Fibroblast of skin of scalp (primary cell): ENCODE results near the gene KRT35.

ENCODE experiments used
- DNase-seq: peaks from one replicate; pipeline ENCODE4 v3.0.0-alpha.2; 2013

KRT35 gene

DNA sequence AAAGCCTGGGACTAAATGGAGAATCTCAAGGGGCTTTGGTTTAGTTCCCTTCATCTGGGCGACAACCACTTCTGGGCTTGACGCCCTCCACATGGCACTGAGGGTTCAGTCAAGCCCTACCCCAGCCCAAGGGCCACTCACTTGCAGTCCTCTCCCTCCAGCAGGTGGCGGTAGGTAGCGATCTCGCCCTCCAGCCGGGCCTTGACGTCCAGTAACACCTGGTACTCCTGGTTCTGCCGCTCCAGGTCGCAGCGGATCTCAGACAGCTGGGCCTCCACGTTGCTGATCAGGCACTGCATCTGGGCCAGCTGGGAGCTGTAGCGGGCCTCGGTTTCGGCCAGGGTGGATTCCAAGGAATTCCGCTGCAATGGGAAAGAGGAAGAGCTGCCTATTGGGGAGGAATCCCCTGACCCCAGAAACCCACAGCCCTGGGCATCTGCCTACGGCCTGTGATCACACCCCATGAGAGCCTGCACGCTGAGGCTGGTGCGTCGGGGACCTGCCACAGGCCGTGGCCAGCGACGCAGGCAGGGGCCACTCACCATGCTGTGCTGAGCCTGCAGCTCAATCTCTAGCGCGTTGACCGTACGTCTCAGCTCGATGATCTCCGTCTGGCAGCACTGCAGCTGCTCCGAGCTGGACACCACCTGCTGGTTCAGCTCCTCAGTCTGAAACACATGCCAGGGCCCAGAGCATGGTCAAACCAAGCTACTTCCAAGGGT lies 6.0 kb upstream of the KRT35 start:
- DNase-seq: no peak

GRCh38 chr17:41486316-41486715 lies 5.4 kb upstream of the KRT35 start:
- no peak for DNase-seq

DNA sequence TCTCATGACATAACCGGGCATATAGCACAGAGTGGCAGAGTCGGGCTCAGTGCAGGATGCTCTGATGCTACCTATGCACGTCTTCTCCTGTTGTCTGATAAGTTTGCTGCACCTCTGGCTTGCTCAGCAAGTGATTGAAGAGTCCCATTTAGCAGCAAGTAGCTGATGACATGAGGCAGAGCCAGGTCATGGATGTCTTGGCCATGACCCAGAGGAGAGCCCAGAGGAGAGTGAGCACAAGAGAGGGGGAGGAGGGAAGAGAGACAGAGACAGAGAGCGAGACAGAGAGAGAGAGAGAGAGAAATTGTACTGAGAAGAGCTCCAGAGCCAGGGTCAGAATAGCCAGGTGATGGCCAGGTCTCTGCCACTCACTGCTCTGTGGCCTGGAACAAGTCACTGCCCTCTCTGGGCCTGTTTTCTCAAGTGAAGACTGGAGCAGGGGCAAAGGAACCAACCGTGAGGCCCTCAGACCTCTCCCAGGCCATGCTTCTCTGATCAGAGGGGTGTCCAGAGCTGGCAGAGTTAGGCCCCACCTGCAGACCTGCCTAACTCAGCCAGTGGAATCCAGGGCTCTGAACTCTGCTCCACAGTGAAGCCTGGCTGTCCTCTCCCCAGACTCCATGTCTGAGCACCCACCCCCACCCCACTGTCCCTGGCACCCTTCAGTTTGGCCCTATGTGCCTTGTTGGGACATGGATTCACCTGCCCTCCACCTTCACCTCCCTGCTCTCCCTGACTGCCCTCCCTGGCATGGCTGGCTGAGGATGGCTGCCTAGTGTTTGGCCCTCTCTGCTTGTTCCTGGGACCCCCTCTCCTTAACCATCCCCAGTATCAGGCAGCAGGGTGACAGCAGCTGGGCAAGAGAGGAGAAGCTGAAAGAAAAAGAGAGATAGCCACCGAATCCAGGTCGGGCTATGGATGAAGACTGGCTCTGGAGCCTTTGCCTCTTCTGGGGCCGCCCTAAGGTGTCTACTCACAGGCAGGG lies 4.3 kb upstream of the KRT35 start:
- DNase-seq: no peak

GRCh38 chr17:41483991-41484826 lies 3.3 kb upstream of the KRT35 start:
- no peak for DNase-seq

DNA sequence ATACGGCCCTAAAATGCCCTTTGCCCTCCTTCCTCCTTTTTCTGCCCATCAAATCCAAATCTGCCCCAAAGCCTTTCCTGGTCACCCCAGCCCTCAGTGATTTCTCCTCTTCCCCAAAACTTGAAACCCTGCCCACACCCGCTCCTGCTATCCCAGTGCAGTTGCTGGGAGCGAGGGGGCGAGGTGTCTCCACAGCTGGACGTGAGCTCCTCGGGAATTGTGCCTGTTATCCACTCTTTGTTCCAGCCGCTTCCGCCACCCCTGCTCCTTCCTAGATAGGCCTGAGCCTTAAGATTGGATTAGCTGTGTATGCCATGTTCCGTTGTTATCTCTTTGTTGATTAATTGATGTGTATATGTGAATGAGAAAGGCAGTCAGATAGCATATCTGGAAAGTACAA lies 2.6 kb upstream of the KRT35 start:
- no peak for DNase-seq

DNA sequence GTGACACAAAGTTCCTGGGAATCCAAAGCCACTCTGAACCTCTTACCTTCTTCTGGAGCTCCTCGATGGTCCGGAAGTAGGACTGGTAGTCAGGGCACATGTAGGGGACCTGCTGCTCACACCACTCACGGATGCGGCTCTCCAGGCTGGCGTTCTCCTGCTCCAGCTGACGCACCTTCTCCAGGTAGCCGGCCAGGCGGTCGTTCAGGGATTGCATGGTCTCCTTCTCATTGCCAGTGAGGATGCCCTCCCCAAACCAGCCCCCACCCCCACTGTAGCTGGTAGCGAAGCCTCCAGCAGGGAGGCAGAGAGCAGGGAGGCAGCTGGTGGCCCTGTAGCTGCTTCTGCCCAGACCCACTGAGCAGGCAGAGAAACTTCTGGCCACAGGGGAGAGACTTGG lies 370 bp downstream of the KRT35 start:
- no peak for DNase-seq

DNA sequence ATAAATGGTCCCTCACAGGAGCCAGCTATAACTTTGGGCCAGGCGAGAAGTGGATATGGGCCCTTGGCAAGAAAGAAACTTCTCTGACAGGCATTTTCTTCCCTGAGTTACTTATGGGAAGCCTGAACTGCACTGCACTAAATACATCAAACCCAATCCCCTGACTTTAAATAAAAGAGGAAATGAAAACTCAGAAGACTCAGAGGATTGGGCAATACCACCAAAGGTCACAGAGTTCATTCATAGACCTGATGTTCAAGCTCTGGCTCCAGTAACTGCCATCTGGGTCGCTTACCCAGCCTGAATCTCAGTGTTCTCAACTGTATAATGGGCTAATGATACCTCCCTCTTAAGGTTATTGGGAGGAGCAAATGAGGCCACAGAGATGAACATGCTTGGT lies 815 bp downstream of the KRT35 start:
- no peak for DNase-seq

- DNase-seq: no peak
These were observed 2.7 kb downstream of the KRT35 start for GRCh38 chr17:41478237-41478636.

DNA sequence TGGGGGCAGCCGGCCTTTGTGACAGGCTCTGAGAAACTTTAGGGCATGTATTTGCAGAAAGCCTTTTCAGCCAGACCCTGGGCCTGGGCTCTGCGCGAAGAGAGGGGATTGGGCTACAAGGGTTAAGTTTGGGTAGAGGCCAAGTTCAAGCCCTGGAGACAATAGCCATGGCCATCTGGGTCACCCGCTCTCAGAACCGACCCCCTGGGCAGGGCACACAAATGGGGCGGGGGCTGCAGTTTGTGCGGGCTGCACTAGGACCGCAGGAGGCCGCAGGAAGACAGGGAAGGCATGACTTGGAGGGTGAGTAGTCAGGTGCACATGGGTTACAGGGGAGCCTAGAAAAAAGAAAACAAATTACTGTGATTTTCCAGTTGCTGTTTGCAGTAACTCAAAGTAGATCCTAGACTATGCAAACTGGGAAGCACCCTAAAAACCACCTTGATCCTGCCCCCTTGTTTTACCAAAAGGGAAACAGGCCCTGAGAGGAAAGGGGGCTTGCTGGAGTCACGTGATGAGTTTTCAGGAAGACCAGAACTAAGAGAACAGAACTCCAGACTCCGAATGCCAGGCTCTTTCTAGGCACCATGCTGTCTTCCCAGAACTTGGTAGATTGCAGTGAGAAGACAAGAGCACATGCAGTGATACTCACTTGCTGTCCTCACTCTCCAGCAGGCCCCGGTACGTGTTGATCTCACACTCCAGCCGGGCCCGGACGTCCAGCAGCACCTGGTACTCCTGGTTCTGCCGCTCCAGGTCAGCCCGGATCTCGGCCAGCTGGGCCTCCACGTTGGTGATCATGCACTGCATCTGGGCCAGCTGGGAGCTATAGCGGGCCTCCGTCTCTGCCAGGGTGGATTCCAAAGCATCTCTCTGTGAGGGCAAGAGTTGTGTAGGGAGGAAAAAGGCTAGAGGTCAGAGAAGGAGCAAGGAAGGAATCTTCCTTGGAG lies 3.8 kb downstream of the KRT35 start:
- no peak for DNase-seq

- no peak for DNase-seq
These were observed 5.5 kb downstream of the KRT35 start for GRCh38 chr17:41475421-41475820.

DNA sequence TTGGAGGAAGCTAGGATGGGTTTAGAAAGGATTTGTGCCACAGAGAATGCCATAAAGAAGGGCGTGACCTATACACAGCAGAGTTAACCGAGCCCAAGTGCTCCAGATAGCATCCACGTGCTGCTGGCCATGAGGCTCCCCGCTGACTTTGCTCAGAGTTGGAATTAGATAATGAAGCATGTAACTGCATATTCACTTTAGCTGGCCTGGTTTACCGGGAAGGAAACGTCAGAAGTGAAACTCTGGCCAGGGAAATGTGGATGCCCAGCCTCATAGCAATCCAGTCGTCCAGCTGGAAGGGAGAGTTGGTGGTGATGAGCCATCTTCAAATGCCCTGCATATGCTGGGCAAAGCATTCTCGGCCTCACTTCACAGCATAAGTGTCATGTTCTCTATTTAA lies 6.1 kb downstream of the KRT35 start:
- no peak for DNase-seq

DNA sequence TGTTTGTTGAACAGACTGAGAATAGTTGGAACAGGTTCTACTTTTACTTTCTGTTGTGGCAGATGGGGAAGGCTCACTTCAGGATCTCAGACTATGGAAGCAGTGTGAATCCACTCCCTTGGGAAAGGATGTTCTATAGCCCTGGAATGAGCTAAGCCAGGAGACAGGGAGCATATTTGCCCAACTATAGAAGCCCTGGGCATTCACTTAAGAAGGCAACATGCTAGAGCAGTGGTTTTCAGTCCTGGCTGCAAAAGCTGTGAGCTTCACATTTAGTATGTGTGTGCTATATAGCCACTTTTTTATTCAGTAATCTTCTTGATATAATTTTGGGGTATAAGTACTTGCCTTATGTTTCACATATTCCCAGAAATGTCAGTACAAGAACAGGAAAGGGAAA lies 12.6 kb downstream of the KRT35 start:
- no peak for DNase-seq

DNA sequence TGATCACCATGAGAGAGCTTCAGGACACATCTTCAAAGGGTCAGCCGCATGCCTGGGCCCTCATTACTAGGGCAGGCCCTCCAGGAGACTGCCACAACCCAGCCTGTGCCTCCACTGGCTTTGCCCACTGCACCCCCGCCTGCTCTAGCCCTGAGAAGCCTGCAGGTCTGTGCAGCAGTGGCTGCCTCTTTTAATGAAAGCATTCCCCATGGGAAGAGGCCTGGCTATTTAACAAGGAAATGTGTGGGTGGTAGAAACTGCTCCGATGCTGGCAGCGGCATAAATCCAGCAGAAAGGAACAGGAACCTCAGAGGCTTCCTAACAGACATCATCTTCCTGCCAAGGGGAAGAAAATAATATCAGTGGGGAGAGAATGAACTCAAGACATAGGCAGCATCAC lies 13.4 kb downstream of the KRT35 start:
- DNase-seq: no peak

DNA sequence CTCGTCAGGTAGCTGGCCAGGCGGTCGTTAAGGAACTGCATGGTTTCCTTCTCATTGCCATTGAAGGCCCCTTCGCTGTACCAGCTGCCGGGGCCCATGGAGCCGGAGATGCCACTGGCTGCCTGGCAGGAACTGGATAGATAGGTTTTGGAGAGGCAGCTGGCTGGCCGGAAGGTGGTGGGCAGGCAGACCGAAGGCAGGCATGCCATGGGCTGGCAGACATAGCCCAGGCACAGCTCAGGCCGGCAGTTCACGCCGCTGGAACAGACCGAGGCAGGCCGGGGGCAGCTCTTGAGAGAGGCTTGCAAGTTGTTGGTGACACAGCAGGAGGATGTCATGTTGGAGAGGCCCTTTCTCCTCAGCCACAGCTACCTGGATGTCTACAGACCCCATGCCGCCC lies 14.0 kb downstream of the KRT35 start, which contains the start of gene KRT32:
Gene KRT32 (minus strand): TSS at position 399 of the 400 bp plus-strand sequence. CDS start 61 bp downstream, at position 338.
- no peak for DNase-seq

- peak; percentile 90 for DNase-seq
These were observed 16.3 kb downstream of the KRT35 start for GRCh38 chr17:41464682-41465081.

DNA sequence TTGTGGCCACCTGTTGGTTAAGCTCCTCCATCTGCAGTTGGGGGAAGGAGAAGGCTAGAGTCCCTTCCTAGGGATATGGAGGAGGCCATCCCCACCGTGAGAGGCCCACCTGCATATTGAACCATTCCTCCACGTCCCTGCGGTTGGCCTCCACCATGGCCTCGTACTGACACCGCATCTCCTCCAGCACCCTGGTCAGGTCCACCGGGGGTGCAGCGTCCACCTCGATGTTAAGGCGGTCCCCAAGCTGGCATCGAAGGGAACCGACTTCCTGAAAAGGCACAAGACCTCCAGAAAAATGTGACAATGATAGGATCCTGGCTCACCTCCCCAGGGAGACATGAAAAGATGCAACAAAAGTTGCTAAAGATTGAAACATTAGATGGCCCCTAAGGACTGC lies 16.8 kb downstream of the KRT35 start:
- no peak for DNase-seq

DNA sequence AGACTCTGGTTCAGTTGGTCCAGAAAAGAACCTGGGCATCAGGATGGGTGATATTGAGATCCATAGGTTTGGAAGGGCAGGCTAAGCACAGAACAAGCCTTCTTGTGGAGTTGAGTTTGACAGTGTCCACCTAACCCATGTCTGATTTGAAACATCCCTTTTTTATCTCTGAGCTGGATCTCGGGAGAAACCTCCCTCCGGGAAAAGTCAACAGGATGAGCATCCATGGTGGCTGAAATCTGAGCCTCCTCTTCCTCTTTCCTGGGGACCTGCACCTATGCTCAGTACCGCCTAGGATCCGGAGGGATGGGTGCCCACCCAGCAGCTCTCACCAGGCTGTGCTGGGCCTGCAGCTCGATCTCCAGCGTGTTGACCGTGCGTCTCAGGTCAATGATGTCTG lies 17.2 kb downstream of the KRT35 start:
- no peak for DNase-seq

GRCh38 chr17:41462705-41463104 lies 18.2 kb downstream of the KRT35 start:
- no peak for DNase-seq

DNA sequence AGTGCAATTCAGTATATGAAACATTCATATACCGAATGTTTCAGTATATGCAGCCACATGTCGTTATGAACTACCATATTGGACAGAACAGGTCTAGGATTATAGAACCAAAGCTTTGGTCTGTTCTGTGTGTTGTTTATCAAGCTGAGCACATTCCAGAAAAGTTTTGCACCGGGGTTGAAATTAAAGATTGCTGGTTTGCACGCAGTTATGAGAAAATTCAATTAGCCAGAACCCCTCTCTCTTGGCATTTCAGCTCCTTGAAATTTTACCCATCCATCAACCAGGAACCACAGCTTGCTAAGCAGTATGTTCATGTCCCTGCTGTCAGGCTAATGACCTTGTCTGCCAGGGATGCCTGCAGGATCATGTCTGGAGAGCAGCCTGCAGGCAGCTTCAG lies 23.3 kb downstream of the KRT35 start:
- no peak for DNase-seq

- DNase-seq: peak; percentile 34
These were observed 24.7 kb downstream of the KRT35 start for GRCh38 chr17:41456204-41456603.

GRCh38 chr17:41455236-41455635 lies 25.7 kb downstream of the KRT35 start:
- DNase-seq: no peak

- no peak for DNase-seq
These were observed 27.9 kb downstream of the KRT35 start for GRCh38 chr17:41453066-41453465.
